HG03280 (cell line): ENCODE data around the gene SLC26A11.

Source experiments
- ATAC-seq: cut with Tn5 transposase; IDR thresholded peaks from one replicate; pipeline ENCODE4 v1.9.1; 2021; ENCODE audit warnings: mild to moderate bottlenecking, moderate library complexity; ENCODE audit not compliant: unreplicated experiment

The SLC26A11 gene

GRCh38 chr17:80216473-80217456 lies 3.5 kb upstream of the SLC26A11 start:
- no peak for ATAC-seq

DNA sequence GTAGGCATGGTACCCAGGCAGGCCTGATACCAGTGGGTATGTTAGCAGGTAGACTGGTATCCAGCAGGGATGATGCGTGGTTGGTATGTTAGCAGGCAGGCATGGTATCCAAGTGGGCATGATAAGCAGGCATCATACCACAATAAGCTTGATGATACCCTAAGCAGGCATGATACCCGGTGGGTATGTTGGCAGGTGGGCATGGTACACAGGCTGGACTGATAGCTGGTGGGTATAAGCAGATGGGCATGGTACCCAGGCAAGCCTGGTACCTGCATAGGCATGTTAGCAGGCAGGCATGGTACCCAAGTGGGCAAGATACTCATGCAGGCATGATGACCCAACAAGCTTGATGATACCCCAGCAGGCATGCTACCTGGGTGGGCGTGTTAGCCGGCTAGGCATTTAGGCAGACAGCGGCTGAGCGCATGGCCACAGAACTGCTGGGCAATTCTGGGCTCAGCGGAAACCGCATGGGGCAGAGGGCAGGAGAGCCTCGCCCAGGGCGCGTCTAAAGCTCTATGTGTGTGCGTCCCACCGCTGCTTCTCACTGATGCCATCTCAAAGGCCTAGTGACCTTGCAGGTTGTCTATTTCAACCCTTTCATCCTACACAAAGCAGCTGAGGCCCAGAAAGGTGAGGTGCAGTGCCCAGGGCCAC lies 2.4 kb upstream of the SLC26A11 start:
- ATAC-seq: no peak

DNA sequence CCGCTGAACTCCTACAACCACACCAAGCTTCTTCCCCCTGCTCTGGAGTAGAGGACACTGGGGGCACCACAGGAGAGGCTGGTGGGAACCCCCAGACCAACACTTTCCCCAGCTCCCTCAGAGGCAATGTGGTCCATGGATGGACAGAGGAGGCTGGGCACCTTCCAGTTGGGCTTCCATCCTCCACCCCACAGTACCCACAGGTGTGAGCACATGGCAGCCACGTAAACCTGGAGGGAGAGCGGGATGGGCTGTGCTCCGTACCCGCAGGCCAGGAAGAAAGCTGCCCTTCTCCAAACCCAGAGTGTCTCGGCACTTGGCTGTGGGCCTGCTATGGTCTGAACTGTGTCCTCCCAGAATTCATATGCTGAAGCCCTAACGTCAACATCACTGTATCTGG lies 1.8 kb upstream of the SLC26A11 start:
- ATAC-seq: no peak

- ATAC-seq: no peak
These were observed 1.0 kb upstream of the SLC26A11 start for GRCh38 chr17:80219013-80219762.

GRCh38 chr17:80219763-80220053 lies 519 bp upstream of the SLC26A11 start:
- no peak for ATAC-seq

GRCh38 chr17:80220736-80221215 lies 549 bp downstream of the SLC26A11 start:
- ATAC-seq: no peak

DNA sequence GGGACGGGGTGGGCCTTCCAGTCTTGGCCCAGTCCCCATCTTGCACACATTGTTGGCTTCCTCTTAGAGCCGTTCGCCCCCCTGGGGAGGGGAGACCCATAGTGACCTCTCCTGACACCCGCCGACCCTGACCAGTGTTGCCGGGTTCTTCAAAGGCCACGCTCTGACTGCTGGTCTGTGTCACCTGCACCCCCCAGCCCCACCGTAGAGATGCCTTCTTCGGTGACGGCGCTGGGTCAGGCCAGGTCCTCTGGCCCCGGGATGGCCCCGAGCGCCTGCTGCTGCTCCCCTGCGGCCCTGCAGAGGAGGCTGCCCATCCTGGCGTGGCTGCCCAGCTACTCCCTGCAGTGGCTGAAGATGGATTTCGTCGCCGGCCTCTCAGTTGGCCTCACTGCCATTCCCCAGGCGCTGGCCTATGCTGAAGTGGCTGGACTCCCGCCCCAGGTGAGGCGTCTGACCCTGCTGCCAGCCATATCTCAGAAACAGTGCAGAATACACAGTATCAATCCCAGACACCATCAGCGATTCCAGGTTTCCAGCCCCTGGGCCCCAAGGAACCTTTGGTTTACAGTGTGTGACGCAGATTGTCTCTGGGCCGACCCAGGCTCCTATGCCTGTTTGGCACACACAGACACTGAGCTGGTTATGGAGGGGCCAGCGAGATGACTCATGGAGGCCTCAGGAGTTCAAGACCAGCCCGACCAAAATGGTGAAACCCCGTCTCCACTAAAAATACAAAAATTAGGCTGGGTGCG lies 1.3 kb downstream of the SLC26A11 start:
- ATAC-seq: no peak

DNA sequence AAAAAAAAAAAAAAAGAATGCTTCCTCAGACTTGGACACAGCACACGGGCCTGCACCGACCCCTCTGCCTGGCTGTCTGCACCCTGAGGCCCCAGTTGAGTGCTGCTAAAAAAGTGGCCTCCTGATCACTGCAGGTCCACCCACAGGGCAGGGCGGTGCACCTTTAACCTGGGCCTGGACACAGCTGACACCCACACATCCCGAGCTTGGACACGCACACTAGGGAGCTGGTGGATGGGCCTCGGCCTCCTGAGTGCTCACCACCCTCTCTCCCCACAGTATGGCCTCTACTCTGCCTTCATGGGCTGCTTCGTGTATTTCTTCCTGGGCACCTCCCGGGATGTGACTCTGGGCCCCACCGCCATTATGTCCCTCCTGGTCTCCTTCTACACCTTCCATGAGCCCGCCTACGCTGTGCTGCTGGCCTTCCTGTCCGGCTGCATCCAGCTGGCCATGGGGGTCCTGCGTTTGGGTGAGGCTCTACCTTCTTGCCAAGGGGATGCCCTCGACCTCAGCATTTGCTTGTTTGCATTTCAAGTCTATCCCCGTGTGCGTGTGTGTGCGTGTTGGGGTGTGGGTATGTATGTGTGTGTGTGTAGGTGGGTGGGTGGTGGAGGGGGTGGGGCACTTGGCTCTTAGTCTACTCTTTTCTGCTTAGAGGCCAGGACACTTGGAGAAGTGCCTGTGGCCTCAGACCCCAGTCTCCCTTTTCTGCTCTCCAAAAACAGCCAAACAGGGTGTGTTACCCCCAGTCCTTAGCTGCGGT lies 2.3 kb downstream of the SLC26A11 start:
- no peak for ATAC-seq

DNA sequence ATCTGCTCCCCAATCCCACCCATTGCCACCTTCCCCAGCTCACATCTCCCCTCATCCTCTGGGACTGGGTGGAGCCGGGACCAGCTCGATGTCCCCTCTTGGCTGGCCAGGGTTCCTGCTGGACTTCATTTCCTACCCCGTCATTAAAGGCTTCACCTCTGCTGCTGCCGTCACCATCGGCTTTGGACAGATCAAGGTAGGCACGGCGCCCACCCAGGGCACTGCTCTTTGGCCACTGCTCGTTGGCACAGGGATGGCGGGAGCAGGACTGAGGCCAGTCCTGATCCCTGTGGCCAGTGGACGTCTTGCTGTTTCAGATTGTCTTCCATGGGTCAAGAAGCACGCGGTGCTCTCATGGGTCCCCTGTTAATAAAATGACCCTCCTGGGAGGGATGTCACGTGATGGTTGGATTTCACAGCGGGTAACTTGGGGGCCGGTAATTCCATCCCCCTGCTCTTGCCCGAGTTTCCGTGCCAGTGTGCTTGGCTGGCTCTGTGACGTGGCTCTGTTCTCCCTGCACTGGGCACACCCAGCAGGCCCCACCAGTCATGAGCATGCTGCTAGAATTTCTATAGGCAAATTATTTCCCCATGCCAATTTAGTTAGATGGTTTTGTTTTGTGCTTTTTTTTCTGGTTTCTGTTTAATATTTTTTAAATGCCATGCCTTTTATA lies 3.1 kb downstream of the SLC26A11 start:
- no peak for ATAC-seq

- ATAC-seq: no peak
These were observed 3.7 kb downstream of the SLC26A11 start for GRCh38 chr17:80223838-80224497.

DNA sequence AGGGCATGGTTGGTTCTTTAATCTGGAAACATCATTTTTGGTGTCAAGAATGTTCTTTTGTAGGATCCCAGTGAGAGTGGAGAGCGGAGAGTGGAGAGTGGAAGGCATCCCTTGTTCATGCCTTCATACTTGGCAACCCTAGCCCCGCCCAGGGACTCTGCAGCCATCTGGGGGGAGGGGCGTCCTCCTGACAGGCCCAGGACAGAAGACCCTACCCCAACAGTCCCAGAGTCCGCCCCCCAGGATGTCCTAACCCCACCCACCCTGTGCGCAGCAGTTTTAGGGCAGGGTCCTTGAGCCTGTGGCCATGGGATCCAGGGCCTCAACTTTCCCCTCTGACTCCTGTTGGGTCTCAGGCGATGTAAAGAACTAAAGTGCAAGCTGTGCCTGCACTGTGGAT lies 4.5 kb downstream of the SLC26A11 start:
- ATAC-seq: no peak

DNA sequence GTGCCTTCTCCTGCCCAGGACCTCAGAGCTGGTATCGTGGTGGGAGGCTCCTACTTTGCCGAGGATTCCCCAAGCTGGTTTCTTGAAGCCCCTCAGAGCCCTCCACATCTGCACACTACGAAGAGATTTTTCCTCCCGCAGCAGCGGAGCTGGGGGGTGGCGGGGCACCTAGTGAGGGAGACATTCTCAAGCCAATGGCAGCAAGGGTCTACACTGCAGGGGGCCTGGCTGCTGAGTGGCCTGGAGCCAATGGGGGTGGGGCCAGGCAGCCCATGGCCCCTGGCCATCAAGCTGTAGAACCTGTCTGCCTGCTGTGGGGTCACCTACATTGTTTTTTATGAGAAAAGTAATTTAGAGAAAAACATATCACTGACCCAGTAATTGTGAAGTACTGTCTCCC lies 5.0 kb downstream of the SLC26A11 start:
- ATAC-seq: no peak

GRCh38 chr17:80227156-80227555 lies 6.9 kb downstream of the SLC26A11 start:
- no peak for ATAC-seq

DNA sequence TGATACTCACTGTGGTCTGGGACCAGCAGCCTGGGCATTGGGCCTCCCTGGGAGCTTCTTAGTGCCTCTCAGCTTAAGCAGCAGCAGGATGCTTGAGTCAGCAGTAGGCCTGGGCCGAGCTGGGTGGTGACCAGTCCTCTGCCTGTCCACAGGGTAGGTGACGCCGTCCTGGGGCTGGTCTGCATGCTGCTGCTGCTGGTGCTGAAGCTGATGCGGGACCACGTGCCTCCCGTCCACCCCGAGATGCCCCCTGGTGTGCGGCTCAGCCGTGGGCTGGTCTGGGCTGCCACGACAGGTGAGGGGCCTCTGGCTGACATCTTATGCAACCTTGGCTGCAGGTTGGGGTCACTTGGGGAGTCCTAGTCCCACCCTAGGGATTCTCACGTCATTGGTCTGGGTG lies 7.4 kb downstream of the SLC26A11 start:
- no peak for ATAC-seq

DNA sequence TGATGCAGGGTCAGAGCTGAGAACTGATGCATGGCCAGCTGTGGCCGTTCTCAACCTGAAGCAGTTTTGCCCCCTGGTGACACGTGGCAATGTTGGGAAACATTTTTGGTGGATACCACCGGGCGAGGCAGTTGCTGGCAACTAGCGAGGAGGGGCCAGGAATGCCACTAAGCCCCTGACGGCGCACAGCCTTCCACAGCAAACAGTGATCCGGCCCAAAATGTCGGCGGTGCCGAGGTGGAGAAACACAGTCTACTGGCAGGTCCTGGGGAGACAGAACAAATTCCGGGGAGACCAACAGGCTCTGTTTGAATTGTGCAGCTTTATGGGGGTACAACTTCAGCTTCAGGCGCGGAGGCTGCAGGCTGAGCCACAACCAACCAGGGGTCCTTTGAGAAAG lies 8.2 kb downstream of the SLC26A11 start:
- no peak for ATAC-seq

GRCh38 chr17:80229011-80229410 lies 8.8 kb downstream of the SLC26A11 start:
- ATAC-seq: no peak

DNA sequence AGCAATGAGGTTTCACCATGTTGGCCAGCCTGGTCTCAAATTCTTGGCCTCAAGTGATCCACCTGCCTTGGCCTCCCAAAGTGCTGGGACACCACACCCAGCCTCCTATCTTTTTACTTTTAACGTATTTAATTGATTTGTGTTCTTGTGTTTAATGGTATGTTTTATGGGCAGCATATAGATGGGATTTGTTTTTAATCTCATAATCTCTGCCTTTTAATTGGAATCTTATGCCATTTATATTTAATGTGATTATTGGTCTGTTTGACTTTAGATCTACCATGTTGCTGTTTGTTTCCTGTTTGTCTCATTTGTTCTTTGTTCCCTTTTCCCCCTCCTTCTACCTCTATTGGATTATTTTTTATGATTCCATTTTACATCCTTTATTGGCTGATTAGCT lies 12.2 kb downstream of the SLC26A11 start:
- no peak for ATAC-seq

DNA sequence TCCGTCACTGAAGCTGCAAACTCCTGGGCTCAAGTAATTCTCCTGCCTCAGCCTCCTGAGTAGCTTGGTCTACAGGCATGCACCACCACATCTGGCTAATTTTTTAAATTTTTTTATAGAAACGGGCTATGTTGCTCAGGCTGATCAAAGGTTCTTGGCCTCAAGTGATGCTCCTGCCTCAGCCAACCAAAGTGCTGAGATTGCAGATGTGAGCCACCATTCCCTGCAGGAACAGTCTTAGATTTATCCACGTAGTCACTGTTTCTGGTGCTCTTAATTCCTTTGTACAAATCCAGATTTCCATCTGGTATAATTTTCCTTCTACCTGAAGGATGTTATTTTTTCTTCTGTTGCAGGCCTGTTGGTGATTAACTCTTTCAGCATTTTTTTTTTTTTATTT lies 13.0 kb downstream of the SLC26A11 start:
- ATAC-seq: no peak

- ATAC-seq: no peak
These were observed 16.7 kb downstream of the SLC26A11 start for GRCh38 chr17:80236911-80237310.
